Astrocyte (in vitro differentiated cells and primary cell): ENCODE results near the gene PCDH12. TPM values are rescaled to one million over a fixed set of nuclear protein-coding genes. Genes with fewer than 3 reads are reported as not detected.
A peak's percentile ranks its signal among the peaks of the same experiment; 100 is the strongest.

ENCODE experiments used
- DNase-seq: peaks from one replicate; pipeline ENCODE4 v3.0.0-alpha.2; 2010; ENCODE audit warnings: low read depth
- FAIRE-seq: peaks from 2 replicates; lab custom pipeline; 2011; peaks lifted over from hg19 to GRCh38; lab: Jason Lieb, UNC
- H2AFZ ChIP-seq: 2 replicates; pipeline ENCODE4 v1.6.0; 2012; ENCODE audit warnings: low read depth, low read length, inconsistent platforms
- H3K27ac ChIP-seq: 2 replicates; pipeline ENCODE4 v1.5.1; 2011; ENCODE audit warnings: low read depth, low read length, inconsistent platforms
- H3K27me3 ChIP-seq: 2 replicates; pipeline ENCODE4 v1.6.0; 2011; ENCODE audit warnings: low read length, inconsistent platforms; ENCODE audit not compliant: insufficient read depth
- H3K36me3 ChIP-seq: 2 replicates; pipeline ENCODE4 v1.5.1; 2011; ENCODE audit warnings: low read length, inconsistent platforms; ENCODE audit not compliant: insufficient read depth
- H3K4me1 ChIP-seq: 2 replicates; pipeline ENCODE4 v1.5.1; 2011; ENCODE audit warnings: low read length, inconsistent platforms; ENCODE audit not compliant: insufficient read depth
- H3K4me2 ChIP-seq: 2 replicates; pipeline ENCODE4 v1.6.0; 2012; ENCODE audit warnings: low read length, inconsistent platforms
- H3K4me3 ChIP-seq: 2 replicates; pipeline ENCODE4 v1.5.1; 2011; ENCODE audit warnings: low read depth, mild to moderate bottlenecking, low read length, inconsistent platforms; ENCODE audit not compliant: insufficient read depth
- H3K79me2 ChIP-seq: 2 replicates; pipeline ENCODE4 v1.6.0; 2012; ENCODE audit warnings: mild to moderate bottlenecking, low read length, inconsistent platforms; ENCODE audit not compliant: insufficient read depth
- H3K9ac ChIP-seq: 2 replicates; pipeline ENCODE4 v1.6.0; 2012; ENCODE audit warnings: mild to moderate bottlenecking, low read length, inconsistent platforms
- H3K9me3 ChIP-seq: 2 replicates; pipeline ENCODE4 v1.5.1; 2012; ENCODE audit warnings: low read depth, mild to moderate bottlenecking, low read length, inconsistent platforms; ENCODE audit not compliant: insufficient read depth
- H4K20me1 ChIP-seq: 2 replicates; pipeline ENCODE4 v1.6.0; 2012; ENCODE audit warnings: low read length, inconsistent platforms; ENCODE audit not compliant: insufficient read depth
- H3K27ac Mint-ChIP-seq: one replicate; pipeline ENCODE4 v1.8.0; 2021; ENCODE audit warnings: mild to moderate bottlenecking, mixed read lengths; ENCODE audit not compliant: unreplicated experiment
- H3K27me3 Mint-ChIP-seq: one replicate; pipeline ENCODE4 v1.8.0; 2021; ENCODE audit warnings: low read depth, mixed read lengths; ENCODE audit not compliant: unreplicated experiment
- H3K36me3 Mint-ChIP-seq: one replicate; pipeline ENCODE4 v1.8.0; 2021; ENCODE audit warnings: low read depth, mixed read lengths; ENCODE audit not compliant: unreplicated experiment
- H3K4me1 Mint-ChIP-seq: one replicate; pipeline ENCODE4 v1.8.0; 2021; ENCODE audit warnings: low read depth, mixed read lengths; ENCODE audit not compliant: unreplicated experiment
- H3K4me3 Mint-ChIP-seq: one replicate; pipeline ENCODE4 v1.8.0; 2021; ENCODE audit warnings: mild to moderate bottlenecking, moderate library complexity, mixed read lengths; ENCODE audit not compliant: unreplicated experiment
- H3K9me3 Mint-ChIP-seq: one replicate; pipeline ENCODE4 v1.8.0; 2021; ENCODE audit warnings: mild to moderate bottlenecking, mixed read lengths; ENCODE audit not compliant: unreplicated experiment
- CTCF ChIP-seq: IDR thresholded peaks from 2 replicates; pipeline ENCODE4 v1.5.1; 2011; ENCODE audit warnings: low read depth, mild to moderate bottlenecking, inconsistent platforms, low read length, moderate library complexity; ENCODE audit not compliant: insufficient read depth
- EZH2 ChIP-seq: IDR thresholded peaks from 2 replicates; pipeline ENCODE4 v1.6.1; 2012; ENCODE audit warnings: mild to moderate bottlenecking, low read length, inconsistent platforms; ENCODE audit not compliant: insufficient read depth
- total RNA-seq: library from RNA; stranded (reverse); gene quantifications from 2 replicates; pipeline ENCODE4 v1.2.1, GENCODE V29; 2021

The PCDH12 gene
- total RNA-seq, 1 donor from 2014 or later = 0.02 TPM

- Histone ChIP-seq H2AFZ (no peak overlapping the region), H3K9me3 (no peaks in the 10 kb centered on the region), H3K9ac (no peak overlapping the region), H3K4me3 (no peak overlapping the region), H3K4me2 (no peak overlapping the region), H4K20me1 (no peaks in the 10 kb centered on the region), H3K36me3 (peaks cover 5% of the 10 kb centered on the region), H3K79me2 (no peaks in the 10 kb centered on the region), H3K4me1 (peaks cover 6% of the 10 kb centered on the region), H3K27ac (no peak overlapping the region), H3K27me3 (peaks cover 8% of the 10 kb centered on the region)
- Mint-ChIP-seq H3K4me3 (no peak overlapping the region), H3K4me1 (peaks cover 13% of the 10 kb centered on the region), H3K36me3 (peaks cover 13% of the 10 kb centered on the region), H3K9me3 (peaks cover 2% of the 10 kb centered on the region), H3K27me3 (peaks cover 4% of the 10 kb centered on the region), H3K27ac (no peak overlapping the region)
- TF ChIP-seq CTCF (no peak), EZH2 (no peak)
- no peak for DNase-seq
- no peak for FAIRE-seq
Measured at GRCh38 chr5:141942185-141942857, 15.7 kb downstream of the PCDH12 start.

- Histone ChIP-seq H3K79me2 (no peaks in the 10 kb centered on the region), H3K4me1 (peaks cover 6% of the 10 kb centered on the region), H4K20me1 (no peaks in the 10 kb centered on the region), H2AFZ (no peak overlapping the region), H3K27ac (no peak overlapping the region), H3K4me2 (no peak overlapping the region), H3K9me3 (no peaks in the 10 kb centered on the region), H3K9ac (no peak overlapping the region), H3K4me3 (no peak overlapping the region), H3K36me3 (peaks cover 8% of the 10 kb centered on the region), H3K27me3 (peaks cover 8% of the 10 kb centered on the region)
- H3K4me3 Mint-ChIP-seq = no peak overlapping the region
- peaks cover 2% of the 10 kb centered on the region for H3K9me3 Mint-ChIP-seq
- peaks cover 13% of the 10 kb centered on the region for H3K36me3 Mint-ChIP-seq
- TF ChIP-seq CTCF (no peak), EZH2 (no peak)
- no peak for DNase-seq
- H3K4me1 Mint-ChIP-seq = peaks cover 13% of the 10 kb centered on the region
- no peaks in the 10 kb centered on the region for H3K27me3 Mint-ChIP-seq
- FAIRE-seq = no peak
- no peak overlapping the region for H3K27ac Mint-ChIP-seq
Measured at GRCh38 chr5:141941779-141942178, 16.2 kb downstream of the PCDH12 start.

- no peak overlapping the region for H3K4me3 Mint-ChIP-seq
- Histone ChIP-seq H3K4me2 (no peak overlapping the region), H3K27ac (no peak overlapping the region), H3K36me3 (peaks cover 10% of the 10 kb centered on the region), H4K20me1 (no peaks in the 10 kb centered on the region), H3K9ac (no peak overlapping the region), H3K79me2 (no peaks in the 10 kb centered on the region), H3K27me3 (peaks cover 8% of the 10 kb centered on the region), H3K4me3 (no peak overlapping the region), H3K9me3 (no peaks in the 10 kb centered on the region), H3K4me1 (peaks cover 6% of the 10 kb centered on the region), H2AFZ (no peak overlapping the region)
- no peak for TF ChIP-seq CTCF
- TF ChIP-seq EZH2 = no peak
- H3K27ac Mint-ChIP-seq = no peak overlapping the region
- H3K36me3 Mint-ChIP-seq = peaks cover 13% of the 10 kb centered on the region
- DNase-seq (peak; percentile 16), FAIRE-seq (no peak)
- no peaks in the 10 kb centered on the region for H3K27me3 Mint-ChIP-seq
- peaks cover 13% of the 10 kb centered on the region for H3K4me1 Mint-ChIP-seq
- peaks cover 2% of the 10 kb centered on the region for H3K9me3 Mint-ChIP-seq
Measured at GRCh38 chr5:141941307-141941706, 16.7 kb downstream of the PCDH12 start.
